ENCODE measurements around the gene CAPN12. TPM values are rescaled to one million over a fixed set of nuclear protein-coding genes. Genes with fewer than 3 reads are reported as not detected.
"Not testable (repeated sequence)": the region's sequence is repeated elsewhere in the genome, so short reads cannot be mapped to it uniquely, and the experiment has no call there.

Gene CAPN12
- total RNA-seq: 1 to 10 TPM in 2 of 3 donors, under 1 TPM in 1; 0.99 to 1.1 (median 1.0) TPM

- H3K4me3 Mint-ChIP-seq: no peak within 1 kb of the TSS
- no peaks in the 10 kb centered on the region for H3K27me3 Mint-ChIP-seq (ENCODE audit: low read depth)
- H3K4me1 Mint-ChIP-seq (ENCODE audit: low read depth): peaks cover 7% of the 10 kb centered on the region
- H3K36me3 Mint-ChIP-seq (ENCODE audit: insufficient read depth): no peaks in the 10 kb centered on the region
- DNase-seq (no peak), ATAC-seq (no peak)
- H3K9me3 Mint-ChIP-seq: no peaks in the 10 kb centered on the region
Measured at GRCh38 chr19:38744298-38744681, at the start of gene CAPN12. CAPN12 (minus strand) TSS chr19:38744474; CDS start chr19:38744165, 309 bp downstream.

GRCh38 chr19:38793671-38794070 lies 49.4 kb upstream of the CAPN12 start:
- ATAC-seq (no peak), DNase-seq (no peak)
- no peaks in the 10 kb centered on the region for H3K9me3 Mint-ChIP-seq
- no peak overlapping the region for H3K4me3 Mint-ChIP-seq
- H3K27me3 Mint-ChIP-seq (ENCODE audit: low read depth): no peaks in the 10 kb centered on the region
- H3K36me3 Mint-ChIP-seq (ENCODE audit: insufficient read depth): no peaks in the 10 kb centered on the region
- H3K4me1 Mint-ChIP-seq (ENCODE audit: low read depth): peaks cover 6% of the 10 kb centered on the region

GRCh38 chr19:38793177-38793576 lies 48.9 kb upstream of the CAPN12 start:
- H3K4me3 Mint-ChIP-seq: peak overlapping the region; percentile 13

GRCh38 chr19:38792250-38793111 lies 48.2 kb upstream of the CAPN12 start:
- Mint-ChIP-seq H3K4me3 (peak overlapping the region; percentile 13), H3K9me3 (no peaks in the 10 kb centered on the region), H3K36me3 (ENCODE audit: insufficient read depth) (no peaks in the 10 kb centered on the region), H3K4me1 (ENCODE audit: low read depth) (peaks cover 6% of the 10 kb centered on the region), H3K27me3 (ENCODE audit: low read depth) (no peaks in the 10 kb centered on the region)
- ATAC-seq (peak; percentile 23 to 35), DNase-seq (peak; percentile 11)

More at GRCh38 chr19:38793177-38793576, 48.9 kb upstream of the CAPN12 start:
- no peaks in the 10 kb centered on the region for H3K27me3 Mint-ChIP-seq (ENCODE audit: low read depth)
- H3K4me1 Mint-ChIP-seq (ENCODE audit: low read depth): peaks cover 6% of the 10 kb centered on the region
- ATAC-seq: no peak
- H3K9me3 Mint-ChIP-seq: no peaks in the 10 kb centered on the region
- H3K36me3 Mint-ChIP-seq (ENCODE audit: insufficient read depth): no peaks in the 10 kb centered on the region
- no peak for DNase-seq

GRCh38 chr19:38791451-38792064 lies 47.3 kb upstream of the CAPN12 start:
- DNase-seq; H3K9me3 Mint-ChIP-seq; H3K36me3 Mint-ChIP-seq (ENCODE audit: insufficient read depth); H3K27me3 Mint-ChIP-seq (ENCODE audit: low read depth); H3K4me3 Mint-ChIP-seq; H3K4me1 Mint-ChIP-seq (ENCODE audit: low read depth): not testable (repeated sequence)
- peak; percentile 88 to 89 for ATAC-seq

GRCh38 chr19:38790507-38791403 lies 46.5 kb upstream of the CAPN12 start:
- not testable (repeated sequence) for H3K4me3 Mint-ChIP-seq; ATAC-seq; DNase-seq; H3K4me1 Mint-ChIP-seq (ENCODE audit: low read depth); H3K27me3 Mint-ChIP-seq (ENCODE audit: low read depth); H3K9me3 Mint-ChIP-seq; H3K36me3 Mint-ChIP-seq (ENCODE audit: insufficient read depth)

- no peaks in the 10 kb centered on the region for H3K36me3 Mint-ChIP-seq (ENCODE audit: insufficient read depth)
- DNase-seq (no peak), ATAC-seq (no peak)
- H3K27me3 Mint-ChIP-seq (ENCODE audit: low read depth): no peaks in the 10 kb centered on the region
- peaks cover 4% of the 10 kb centered on the region for H3K4me1 Mint-ChIP-seq (ENCODE audit: low read depth)
- no peaks in the 10 kb centered on the region for H3K9me3 Mint-ChIP-seq
- no peak within 1 kb of the TSS for H3K4me3 Mint-ChIP-seq
Measured at GRCh38 chr19:38788478-38789243, 44.4 kb upstream of the CAPN12 start, which contains the start of gene LGALS7B. LGALS7B (plus strand) TSS chr19:38789200; CDS start chr19:38789227, 27 bp downstream.

- no peaks in the 10 kb centered on the region for H3K4me1 Mint-ChIP-seq (ENCODE audit: low read depth)
- no peaks in the 10 kb centered on the region for H3K36me3 Mint-ChIP-seq (ENCODE audit: insufficient read depth)
- ATAC-seq (no peak), DNase-seq (no peak)
- H3K9me3 Mint-ChIP-seq: no peaks in the 10 kb centered on the region
- H3K27me3 Mint-ChIP-seq (ENCODE audit: low read depth): no peaks in the 10 kb centered on the region
- no peak overlapping the region for H3K4me3 Mint-ChIP-seq
Measured at GRCh38 chr19:38786572-38787265, 42.4 kb upstream of the CAPN12 start.

GRCh38 chr19:38786061-38786460 lies 41.8 kb upstream of the CAPN12 start:
- not testable (repeated sequence) for DNase-seq; H3K4me1 Mint-ChIP-seq (ENCODE audit: low read depth); H3K36me3 Mint-ChIP-seq (ENCODE audit: insufficient read depth); H3K4me3 Mint-ChIP-seq; H3K27me3 Mint-ChIP-seq (ENCODE audit: low read depth); ATAC-seq; H3K9me3 Mint-ChIP-seq

- no peaks in the 10 kb centered on the region for H3K27me3 Mint-ChIP-seq (ENCODE audit: low read depth)
- no peaks in the 10 kb centered on the region for H3K4me1 Mint-ChIP-seq (ENCODE audit: low read depth)
- H3K36me3 Mint-ChIP-seq (ENCODE audit: insufficient read depth): no peaks in the 10 kb centered on the region
- no peaks in the 10 kb centered on the region for H3K9me3 Mint-ChIP-seq
- no peak for ATAC-seq
- no peak overlapping the region for H3K4me3 Mint-ChIP-seq
- DNase-seq: no peak
Measured at GRCh38 chr19:38785187-38785699, 41.0 kb upstream of the CAPN12 start.

GRCh38 chr19:38784224-38784623 lies 40.0 kb upstream of the CAPN12 start:
- Mint-ChIP-seq H3K36me3 (ENCODE audit: insufficient read depth) (no peaks in the 10 kb centered on the region), H3K9me3 (no peaks in the 10 kb centered on the region), H3K4me1 (ENCODE audit: low read depth) (no peaks in the 10 kb centered on the region), H3K4me3 (no peak overlapping the region), H3K27me3 (ENCODE audit: low read depth) (no peaks in the 10 kb centered on the region)
- DNase-seq (no peak), ATAC-seq (no peak)

- not testable (repeated sequence) for H3K4me1 Mint-ChIP-seq (ENCODE audit: low read depth); H3K9me3 Mint-ChIP-seq; DNase-seq; H3K36me3 Mint-ChIP-seq (ENCODE audit: insufficient read depth); H3K27me3 Mint-ChIP-seq (ENCODE audit: low read depth); H3K4me3 Mint-ChIP-seq; ATAC-seq
Measured at GRCh38 chr19:38782212-38782611, 37.9 kb upstream of the CAPN12 start.

- H3K4me1 Mint-ChIP-seq (ENCODE audit: low read depth): no peaks in the 10 kb centered on the region
- H3K36me3 Mint-ChIP-seq (ENCODE audit: insufficient read depth): no peaks in the 10 kb centered on the region
- no peak for DNase-seq
- ATAC-seq: no peak
- no peak overlapping the region for H3K4me3 Mint-ChIP-seq
- H3K27me3 Mint-ChIP-seq (ENCODE audit: low read depth): peaks cover 2% of the 10 kb centered on the region
- H3K9me3 Mint-ChIP-seq: no peaks in the 10 kb centered on the region
Measured at GRCh38 chr19:38781058-38781457, 36.8 kb upstream of the CAPN12 start.

Measured in activated T-cell treated with anti-CD3 and anti-CD28 coated beads, Interleukin-2, amount 50 U/mL, for 4 hours (primary cell).